ENCODE measurements around the gene TSPAN4. TPM values are rescaled to one million over a fixed set of nuclear protein-coding genes. Genes with fewer than 3 reads are reported as not detected.

The TSPAN4 gene
- total and polyA plus RNA-seq, 9 of the 15 experiments (the other 6 are each of a cell fraction or from before 2014, with no cell fraction given), result 0.07 to 31.0 (median 15.7) TPM

GRCh38 chr11:809287-810039, 33.2 kb upstream of the TSPAN4 start, which contains the start of gene RPLP2 (continued):
- no peak for TF ChIP-seq DEAF1 (CRISPR knock-in tag; IDR thresholded peaks at IDR 0.05)
- TF ChIP-seq ZNF592 (IDR thresholded peaks at IDR 0.05), result peak; percentile 72
- TF ChIP-seq POLR2G (IDR thresholded peaks at IDR 0.05; ENCODE audit: low read depth, low read length), result peak; percentile 94
- no peak; the same call in 1 of the 2 replicates for TF ChIP-seq ZNF282 (CRISPR knock-in tag; IDR thresholded peaks at IDR 0.05)
- TF ChIP-seq PREB (CRISPR knock-in tag; IDR thresholded peaks at IDR 0.05), result no peak
- no peak for TF ChIP-seq KAT2B (IDR thresholded peaks at IDR 0.05; ENCODE audit: low read depth, low read length)
- TF ChIP-seq ZNF165 (CRISPR knock-in tag; IDR thresholded peaks at IDR 0.05; ENCODE audit: borderline replicate concordance), result no peak
- no peak for TF ChIP-seq REST (IDR thresholded peaks at IDR 0.05; ENCODE audit: borderline replicate concordance)
- TF ChIP-seq REST (CRISPR knock-in tag; IDR thresholded peaks at IDR 0.05; ENCODE audit: low read depth), result peak; percentile 71; the same call in 1 of the 2 replicates
- peak; percentile 26; the same call in 1 of the 2 replicates for TF ChIP-seq CEBPG (CRISPR knock-in tag; IDR thresholded peaks at IDR 0.05)
- TF ChIP-seq CEBPG (tag; conservative IDR thresholded peaks at IDR 0.05 in 1 of 2, IDR thresholded peaks at IDR 0.05 in 1 of 2), result no peak
- TF ChIP-seq ZNF253 (CRISPR knock-in tag; conservative IDR thresholded peaks at IDR 0.05), result no peak

Data from K562 (cell line).